ENCODE measurements around the gene TMED8.

GRCh38 chr14:77406718-77407117, 29.8 kb upstream of the TMED8 start:
- TF ChIP-seq CTCF (IDR thresholded peaks at IDR 0.05) (no peak), ZFX (IDR thresholded peaks at IDR 0.05; ENCODE audit: borderline replicate concordance) (no peak)
